ENCODE measurements around the gene CLBA1. TPM values are rescaled to one million over a fixed set of nuclear protein-coding genes. Genes with fewer than 3 reads are reported as not detected.

CLBA1 gene
- total RNA-seq, 1 experiment from 2014 or later = 14.8 TPM

DNA sequence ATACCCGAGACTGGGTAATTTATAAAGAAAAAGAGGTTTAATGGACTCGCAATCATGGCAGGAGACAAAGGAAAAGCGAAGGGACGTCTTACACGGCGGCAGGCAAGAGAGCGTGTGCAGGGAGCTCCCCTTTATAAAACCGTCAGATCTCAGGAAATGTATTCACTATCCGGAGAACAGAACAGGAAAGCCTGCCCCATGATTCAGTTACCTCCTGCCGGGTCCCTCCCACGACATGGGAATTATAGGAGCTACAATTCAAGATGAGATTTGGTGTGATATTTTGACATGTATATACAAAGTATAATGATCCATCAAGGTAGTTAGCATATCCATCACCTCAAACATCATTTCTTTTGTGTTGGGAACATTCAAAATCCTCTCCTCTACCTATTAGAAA lies 37.6 kb downstream of the CLBA1 start:
- POLR2A ChIA-PET = interaction anchor here (0.9 kb wide), 1 partner anchor 50 kb away, joined by 3 read pairs; no protein-coding TSS in a partner anchor
- no peak overlapping the region for H3K4me3 ChIP-seq (replicated peaks in 1 of 2; ENCODE audit: low read depth in 1 of 2, low read length in 2 of 2)

More for the DNA sequence above, 37.6 kb downstream of the CLBA1 start:
- peaks cover 13% of the 10 kb centered on the region; the same call in 1 of the 2 replicates for H4K20me1 ChIP-seq (ENCODE audit: insufficient read depth)
- no peak overlapping the region for H2AFZ ChIP-seq (ENCODE audit: low read depth, low read length, poor library complexity, severe bottlenecking)
- BruUV-seq (replicated peaks) = no TSS peak
- H3K79me2 ChIP-seq (ENCODE audit: insufficient read depth, low read length) = peaks cover 39% of the 10 kb centered on the region
- intact Hi-C loops (cut with micrococcal nuclease) = no loop called here
- H3K27ac ChIP-seq (ENCODE audit: low read depth, low read length) = no peak overlapping the region
- peaks cover 0 to 11% of the 10 kb centered on the region in 2 experiments; a peak in 1 of 4 replicates for H3K36me3 ChIP-seq (ENCODE audit: control insufficient read depth in 1 of 2, insufficient read depth in 2 of 2, low read length in 2 of 2)
- no peaks in the 10 kb centered on the region for H3K27me3 ChIP-seq (ENCODE audit: insufficient read depth, low read length)
- ATAC-seq = no peak
- ChIA-PET CTCF (no interaction called here), RAD21 (ENCODE audit: low non-redundant PET in 1 of 2, low total read pairs in 2 of 2, uncharacterized antibody in 2 of 2, unreplicated experiment in 2 of 2) (no interaction called here)
- no peak for DNase-seq (ENCODE audit: low read depth, low spot score)
- H3K4me1 ChIP-seq (ENCODE audit: control insufficient read depth in 1 of 2, insufficient read depth in 2 of 2, low read length in 2 of 2) = peaks cover 42 to 81% of the 10 kb centered on the region in 2 experiments
- TF ChIP-seq POLR2AphosphoS5 (IDR thresholded peaks at IDR 0.05; ENCODE audit: low read depth, low read length) (no peak), YY1 (IDR thresholded peaks at IDR 0.05; ENCODE audit: extremely low read depth, insufficient replicate concordance, low read depth, low read length) (no peak), ELF1 (IDR thresholded peaks at IDR 0.05; ENCODE audit: borderline replicate concordance, low read depth) (no peak), ATF3 (IDR thresholded peaks at IDR 0.05) (no peak), ZNF274 (IDR thresholded peaks at IDR 0.05; ENCODE audit: low read depth, low read length) (no peak), TCF7L2 (IDR thresholded peaks at IDR 0.05; ENCODE audit: borderline replicate concordance, extremely low read depth, insufficient read depth, insufficient read length) (no peak), ZBTB33 (IDR thresholded peaks at IDR 0.05; ENCODE audit: extremely low read depth, insufficient replicate concordance, low read length) (no peak), JUND (IDR thresholded peaks at IDR 0.05) (no peak), SRF (IDR thresholded peaks at IDR 0.05; ENCODE audit: low read depth) (no peak), POLR2A (IDR thresholded peaks at IDR 0.05; ENCODE audit: borderline replicate concordance, extremely low read depth, insufficient read depth, insufficient read length) (no peak), FOSL1 (IDR thresholded peaks at IDR 0.05; ENCODE audit: low read depth) (no peak), CTCF (IDR thresholded peaks at IDR 0.05 in 2 of 3, conservative IDR thresholded peaks at IDR 0.05 in 1 of 3; ENCODE audit: borderline replicate concordance in 1 of 3, insufficient read depth in 1 of 3, low read depth in 2 of 3, low read length in 2 of 3) (no peak), SIN3A (IDR thresholded peaks at IDR 0.05; ENCODE audit: low read depth) (no peak), CEBPB (IDR thresholded peaks at IDR 0.05; ENCODE audit: low read depth) (no peak)
- TF ChIP-seq, protein P1, sequence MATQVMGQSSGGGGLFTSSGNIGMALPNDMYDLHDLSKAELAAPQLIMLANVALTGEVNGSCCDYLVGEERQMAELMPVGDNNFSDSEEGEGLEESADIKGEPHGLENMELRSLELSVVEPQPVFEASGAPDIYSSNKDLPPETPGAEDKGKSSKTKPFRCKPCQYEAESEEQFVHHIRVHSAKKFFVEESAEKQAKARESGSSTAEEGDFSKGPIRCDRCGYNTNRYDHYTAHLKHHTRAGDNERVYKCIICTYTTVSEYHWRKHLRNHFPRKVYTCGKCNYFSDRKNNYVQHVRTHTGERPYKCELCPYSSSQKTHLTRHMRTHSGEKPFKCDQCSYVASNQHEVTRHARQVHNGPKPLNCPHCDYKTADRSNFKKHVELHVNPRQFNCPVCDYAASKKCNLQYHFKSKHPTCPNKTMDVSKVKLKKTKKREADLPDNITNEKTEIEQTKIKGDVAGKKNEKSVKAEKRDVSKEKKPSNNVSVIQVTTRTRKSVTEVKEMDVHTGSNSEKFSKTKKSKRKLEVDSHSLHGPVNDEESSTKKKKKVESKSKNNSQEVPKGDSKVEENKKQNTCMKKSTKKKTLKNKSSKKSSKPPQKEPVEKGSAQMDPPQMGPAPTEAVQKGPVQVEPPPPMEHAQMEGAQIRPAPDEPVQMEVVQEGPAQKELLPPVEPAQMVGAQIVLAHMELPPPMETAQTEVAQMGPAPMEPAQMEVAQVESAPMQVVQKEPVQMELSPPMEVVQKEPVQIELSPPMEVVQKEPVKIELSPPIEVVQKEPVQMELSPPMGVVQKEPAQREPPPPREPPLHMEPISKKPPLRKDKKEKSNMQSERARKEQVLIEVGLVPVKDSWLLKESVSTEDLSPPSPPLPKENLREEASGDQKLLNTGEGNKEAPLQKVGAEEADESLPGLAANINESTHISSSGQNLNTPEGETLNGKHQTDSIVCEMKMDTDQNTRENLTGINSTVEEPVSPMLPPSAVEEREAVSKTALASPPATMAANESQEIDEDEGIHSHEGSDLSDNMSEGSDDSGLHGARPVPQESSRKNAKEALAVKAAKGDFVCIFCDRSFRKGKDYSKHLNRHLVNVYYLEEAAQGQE (IDR thresholded peaks at IDR 0.05; ENCODE audit: low read depth) = no peak
- TF ChIP-seq, protein P2, sequence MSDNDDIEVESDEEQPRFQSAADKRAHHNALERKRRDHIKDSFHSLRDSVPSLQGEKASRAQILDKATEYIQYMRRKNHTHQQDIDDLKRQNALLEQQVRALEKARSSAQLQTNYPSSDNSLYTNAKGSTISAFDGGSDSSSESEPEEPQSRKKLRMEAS (IDR thresholded peaks at IDR 0.05) = no peak
- H3K9me3 ChIP-seq (ENCODE audit: control insufficient read depth in 1 of 2, insufficient read depth in 1 of 2, low read depth in 1 of 2, low read length in 2 of 2) = no peaks in the 10 kb centered on the region
- peak overlapping the region; percentile 93 for H3K9ac ChIP-seq (ENCODE audit: low read length)
- no peaks in the 10 kb centered on the region for H3K9me2 ChIP-seq (ENCODE audit: insufficient read depth)
- peak overlapping the region; percentile 94 for H3K4me2 ChIP-seq (ENCODE audit: low read length)

All from HCT116 (cell line).